ENCODE results near the gene ACSL5. TPM values are rescaled to one million over a fixed set of nuclear protein-coding genes. Genes with fewer than 3 reads are reported as not detected.

ACSL5 gene
- total and polyA plus RNA-seq, 10 of the 15 experiments (the other 5 are each of a cell fraction or from before 2014, with no cell fraction given) = 22.3 to 57.0 (median 46.4) TPM

DNA sequence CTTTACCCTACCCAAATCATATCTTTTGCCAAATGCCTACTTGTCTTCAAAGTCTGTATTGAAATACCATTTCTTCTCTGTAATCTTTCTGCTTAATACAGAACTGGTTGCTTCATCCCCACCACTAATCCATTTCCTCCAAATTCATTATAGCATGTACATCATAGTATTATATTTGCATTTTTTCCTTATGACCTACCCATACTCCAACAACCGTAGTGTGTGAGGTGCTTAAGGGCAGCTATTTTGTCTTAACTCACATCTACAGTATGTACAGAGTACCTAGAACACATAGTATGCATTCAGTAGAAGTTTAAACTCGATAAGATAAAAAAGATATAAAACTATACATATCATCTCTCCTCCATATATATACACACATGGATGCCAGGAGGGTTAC, 23.7 kb downstream of the ACSL5 start:
- WGBS (ENCODE audit: insufficient coverage, insufficient replicate concordance, low lambda C conversion rate, missing lambda C conversion rate) = 98% methylated on average over 2 of the region's 2 CpGs
- intact Hi-C loops (cut with micrococcal nuclease; ENCODE audit: unreplicated experiment) = no loop called here
- H3K36me3 ChIP-seq (ENCODE audit: control insufficient read depth in 2 of 2, insufficient read depth in 2 of 2, low read length in 1 of 2) = peaks cover 3 to 13% of the 10 kb centered on the region in 2 experiments

DNA sequence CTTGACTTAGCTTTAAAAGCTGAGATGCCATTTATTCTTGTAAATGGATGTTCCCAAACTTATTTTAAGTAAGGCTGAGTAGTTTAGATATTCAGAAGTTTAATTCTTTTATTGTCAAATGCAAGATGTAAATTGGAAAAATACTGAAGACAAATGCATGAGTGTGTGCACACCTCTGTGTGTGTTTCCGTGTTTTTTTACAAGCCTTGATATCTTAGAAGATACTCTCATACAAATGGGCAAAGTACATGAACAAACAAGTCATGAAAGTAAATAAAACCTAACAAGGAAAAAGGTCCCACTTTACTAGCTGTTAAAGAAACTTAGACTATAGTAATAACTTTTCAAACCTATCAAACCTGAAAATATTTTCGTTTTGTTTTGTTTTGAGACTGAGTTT, 29.0 kb downstream of the ACSL5 start:
- RAD21 ChIA-PET (ENCODE audit: unreplicated experiment) = no interaction called here
- 100% methylated on average over 2 of the region's 2 CpGs for WGBS (ENCODE audit: insufficient coverage, insufficient replicate concordance, low lambda C conversion rate, missing lambda C conversion rate)
- no peak overlapping the region for H3K9ac ChIP-seq (ENCODE audit: control insufficient read depth, insufficient read depth, low read length)
- no peaks in the 10 kb centered on the region; the same call in 2 of the 3 replicates for H3K9me3 ChIP-seq (replicated peaks; ENCODE audit: control insufficient read depth, insufficient read depth, low read length)
- in situ Hi-C loops (cut with MboI) = no loop called here
- H3K27me3 ChIP-seq (replicated peaks in 1 of 2; ENCODE audit: control insufficient read depth in 2 of 2, insufficient read depth in 2 of 2, low read length in 1 of 2) = no peaks in the 10 kb centered on the region
- TF ChIP-seq, protein P1, sequence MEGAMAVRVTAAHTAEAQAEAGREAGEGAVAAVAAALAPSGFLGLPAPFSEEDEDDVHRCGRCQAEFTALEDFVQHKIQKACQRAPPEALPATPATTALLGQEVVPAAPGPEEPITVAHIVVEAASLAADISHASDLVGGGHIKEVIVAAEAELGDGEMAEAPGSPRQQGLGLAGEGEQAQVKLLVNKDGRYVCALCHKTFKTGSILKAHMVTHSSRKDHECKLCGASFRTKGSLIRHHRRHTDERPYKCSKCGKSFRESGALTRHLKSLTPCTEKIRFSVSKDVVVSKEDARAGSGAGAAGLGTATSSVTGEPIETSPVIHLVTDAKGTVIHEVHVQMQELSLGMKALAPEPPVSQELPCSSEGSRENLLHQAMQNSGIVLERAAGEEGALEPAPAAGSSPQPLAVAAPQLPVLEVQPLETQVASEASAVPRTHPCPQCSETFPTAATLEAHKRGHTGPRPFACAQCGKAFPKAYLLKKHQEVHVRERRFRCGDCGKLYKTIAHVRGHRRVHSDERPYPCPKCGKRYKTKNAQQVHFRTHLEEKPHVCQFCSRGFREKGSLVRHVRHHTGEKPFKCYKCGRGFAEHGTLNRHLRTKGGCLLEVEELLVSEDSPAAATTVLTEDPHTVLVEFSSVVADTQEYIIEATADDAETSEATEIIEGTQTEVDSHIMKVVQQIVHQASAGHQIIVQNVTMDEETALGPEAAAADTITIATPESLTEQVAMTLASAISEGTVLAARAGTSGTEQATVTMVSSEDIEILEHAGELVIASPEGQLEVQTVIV (IDR thresholded peaks at IDR 0.05; ENCODE audit: borderline replicate concordance, partially characterized antibody) = no peak
- TF ChIP-seq, protein P2, sequence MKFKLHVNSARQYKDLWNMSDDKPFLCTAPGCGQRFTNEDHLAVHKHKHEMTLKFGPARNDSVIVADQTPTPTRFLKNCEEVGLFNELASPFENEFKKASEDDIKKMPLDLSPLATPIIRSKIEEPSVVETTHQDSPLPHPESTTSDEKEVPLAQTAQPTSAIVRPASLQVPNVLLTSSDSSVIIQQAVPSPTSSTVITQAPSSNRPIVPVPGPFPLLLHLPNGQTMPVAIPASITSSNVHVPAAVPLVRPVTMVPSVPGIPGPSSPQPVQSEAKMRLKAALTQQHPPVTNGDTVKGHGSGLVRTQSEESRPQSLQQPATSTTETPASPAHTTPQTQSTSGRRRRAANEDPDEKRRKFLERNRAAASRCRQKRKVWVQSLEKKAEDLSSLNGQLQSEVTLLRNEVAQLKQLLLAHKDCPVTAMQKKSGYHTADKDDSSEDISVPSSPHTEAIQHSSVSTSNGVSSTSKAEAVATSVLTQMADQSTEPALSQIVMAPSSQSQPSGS (IDR thresholded peaks at IDR 0.05; ENCODE audit: low read length) = no peak
- TF ChIP-seq MYB (IDR thresholded peaks at IDR 0.05; ENCODE audit: borderline replicate concordance, low read depth, low read length) = no peak
- TF ChIP-seq SIX5 (IDR thresholded peaks at IDR 0.05; ENCODE audit: low read depth, low read length, severe bottlenecking) = no peak
- no peak for TF ChIP-seq FOXK2 (IDR thresholded peaks at IDR 0.05)
- no peak for TF ChIP-seq TBL1XR1 (IDR thresholded peaks at IDR 0.05; ENCODE audit: low read depth, low read length)
- TF ChIP-seq, protein P3, sequence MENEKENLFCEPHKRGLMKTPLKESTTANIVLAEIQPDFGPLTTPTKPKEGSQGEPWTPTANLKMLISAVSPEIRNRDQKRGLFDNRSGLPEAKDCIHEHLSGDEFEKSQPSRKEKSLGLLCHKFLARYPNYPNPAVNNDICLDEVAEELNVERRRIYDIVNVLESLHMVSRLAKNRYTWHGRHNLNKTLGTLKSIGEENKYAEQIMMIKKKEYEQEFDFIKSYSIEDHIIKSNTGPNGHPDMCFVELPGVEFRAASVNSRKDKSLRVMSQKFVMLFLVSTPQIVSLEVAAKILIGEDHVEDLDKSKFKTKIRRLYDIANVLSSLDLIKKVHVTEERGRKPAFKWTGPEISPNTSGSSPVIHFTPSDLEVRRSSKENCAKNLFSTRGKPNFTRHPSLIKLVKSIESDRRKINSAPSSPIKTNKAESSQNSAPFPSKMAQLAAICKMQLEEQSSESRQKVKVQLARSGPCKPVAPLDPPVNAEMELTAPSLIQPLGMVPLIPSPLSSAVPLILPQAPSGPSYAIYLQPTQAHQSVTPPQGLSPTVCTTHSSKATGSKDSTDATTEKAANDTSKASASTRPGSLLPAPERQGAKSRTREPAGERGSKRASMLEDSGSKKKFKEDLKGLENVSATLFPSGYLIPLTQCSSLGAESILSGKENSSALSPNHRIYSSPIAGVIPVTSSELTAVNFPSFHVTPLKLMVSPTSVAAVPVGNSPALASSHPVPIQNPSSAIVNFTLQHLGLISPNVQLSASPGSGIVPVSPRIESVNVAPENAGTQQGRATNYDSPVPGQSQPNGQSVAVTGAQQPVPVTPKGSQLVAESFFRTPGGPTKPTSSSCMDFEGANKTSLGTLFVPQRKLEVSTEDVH (IDR thresholded peaks at IDR 0.05; ENCODE audit: low read depth, partially characterized antibody) = no peak
- H2AFZ ChIP-seq (ENCODE audit: control insufficient read depth, low read depth, low read length) = no peak overlapping the region
- ATAC-seq (no peak), FAIRE-seq (no peak), DNase-seq (ENCODE audit: low read depth, low spot score) (no peak)
- no peaks in the 10 kb centered on the region for H4K20me1 ChIP-seq (ENCODE audit: control insufficient read depth, insufficient read depth)
- POLR2A ChIA-PET = no interaction called here
- H3K4me3 ChIP-seq = no peak overlapping the region
- CTCF ChIA-PET = interaction anchor here (0.8 to 1.1 kb wide), 2 partner anchors 20 to 69 kb away, joined by 3 to 6 read pairs; no protein-coding TSS in a partner anchor
- no peaks in the 10 kb centered on the region for H3K79me2 ChIP-seq (ENCODE audit: control insufficient read depth, insufficient read depth, low read length)
- no peaks in the 10 kb centered on the region for H3K4me1 ChIP-seq (ENCODE audit: control insufficient read depth, insufficient read depth, low read length)
- peaks cover 4 to 6% of the 10 kb centered on the region in 2 experiments; a peak in 3 of 4 replicates for H3K36me3 ChIP-seq (ENCODE audit: control insufficient read depth in 2 of 2, insufficient read depth in 2 of 2, low read length in 1 of 2)
- intact Hi-C loops (cut with micrococcal nuclease; ENCODE audit: unreplicated experiment) = no loop called here
- no peak overlapping the region for H3K27ac ChIP-seq (ENCODE audit: control insufficient read depth, insufficient read depth)
- BruUV-seq (replicated peaks) = no TSS peak
- SMC1A ChIA-PET (ENCODE audit: uncharacterized antibody, unreplicated experiment) = interaction anchor here (1.6 kb wide), 1 partner anchor 32 kb away, joined by 3 read pairs; no protein-coding TSS in a partner anchor
- no peak overlapping the region for H3K4me2 ChIP-seq (ENCODE audit: control insufficient read depth, insufficient read depth)

More for the DNA sequence above, 23.7 kb downstream of the ACSL5 start:
- Histone ChIP-seq H3K9me3 (replicated peaks; ENCODE audit: control insufficient read depth, insufficient read depth, low read length) (no peaks in the 10 kb centered on the region), H3K79me2 (ENCODE audit: control insufficient read depth, insufficient read depth, low read length) (no peaks in the 10 kb centered on the region), H3K4me2 (ENCODE audit: control insufficient read depth, insufficient read depth) (no peak overlapping the region), H3K27me3 (replicated peaks in 1 of 2; ENCODE audit: control insufficient read depth in 2 of 2, insufficient read depth in 2 of 2, low read length in 1 of 2) (no peaks in the 10 kb centered on the region), H3K27ac (ENCODE audit: control insufficient read depth, insufficient read depth) (no peak overlapping the region), H2AFZ (ENCODE audit: control insufficient read depth, low read depth, low read length) (no peak overlapping the region), H3K9ac (ENCODE audit: control insufficient read depth, insufficient read depth, low read length) (no peak overlapping the region), H3K4me1 (ENCODE audit: control insufficient read depth, insufficient read depth, low read length) (no peaks in the 10 kb centered on the region), H4K20me1 (ENCODE audit: control insufficient read depth, insufficient read depth) (no peaks in the 10 kb centered on the region), H3K4me3 (no peak overlapping the region)
- no peak for FAIRE-seq
- CTCF ChIA-PET = no interaction called here
- no TSS peak for BruUV-seq (replicated peaks)
- SMC1A ChIA-PET (ENCODE audit: uncharacterized antibody, unreplicated experiment) = interaction anchor here (1.3 kb wide), 1 partner anchor 10 kb away, joined by 5 read pairs; no protein-coding TSS in a partner anchor
- DNase-seq (ENCODE audit: low read depth, low spot score) = no peak
- in situ Hi-C loops (cut with MboI) = no loop called here
- no peak for TF ChIP-seq ZSCAN29 (IDR thresholded peaks at IDR 0.05)
- no peak for TF ChIP-seq HDAC2 (IDR thresholded peaks at IDR 0.05)
- POLR2A ChIA-PET = no interaction called here
- ATAC-seq = no peak
- RAD21 ChIA-PET (ENCODE audit: unreplicated experiment) = no interaction called here

Measured in GM12878 (cell line).